Prostate gland (tissue), 2 donors: ENCODE results near the gene GFPT2. TPM values are rescaled to one million over a fixed set of nuclear protein-coding genes. Genes with fewer than 3 reads are reported as not detected.

Experiments
- DNase-seq: peaks from one replicate; pipeline ENCODE4 v3.0.0-alpha.2; 2019; ENCODE audit warnings: low spot score
- H3K27ac ChIP-seq, 2 donors: fragments of 200-600 bp; sonication (generic); 2 replicates each; pipeline ENCODE4 v1.5.1; 2017 to 2019
- H3K27me3 ChIP-seq: fragments of 200-600 bp; sonication (generic); replicated peaks from 2 replicates; pipeline ENCODE4 v1.5.1; 2019; ENCODE audit not compliant: insufficient read depth
- H3K36me3 ChIP-seq, 2 donors: fragments of 200-600 bp; sonication (generic); 1 replicate in 1 of 2; 2 replicates in 1 of 2; pipeline versions ENCODE4 v1.5.1 to v1.8.1; 2017 to 2019
- H3K4me1 ChIP-seq: fragments of 200-600 bp; sonication (generic); replicated peaks from 2 replicates; pipeline ENCODE4 v1.5.1; 2019
- H3K4me3 ChIP-seq, 2 donors: fragments of 200-600 bp; sonication (generic); 2 replicates each; pipeline ENCODE4 v1.5.1; 2017 to 2019
- H3K9me3 ChIP-seq: fragments of 200-600 bp; sonication (generic); 2 replicates; pipeline ENCODE4 v1.5.1; 2017
- CTCF ChIP-seq, 4 experiments: fragments of 200-600 bp in 2 of 4; fragments of 450-650 bp in 2 of 4; sonication (generic) in 2 of 4; IDR thresholded peaks; 1 replicate in 3 of 4; 2 replicates in 1 of 4; pipeline ENCODE4 v1.5.1; 2016 to 2019; ENCODE audit warnings: antibody characterized with exemption in 4 of 4, mild to moderate bottlenecking in 2 of 4, moderate library complexity in 2 of 4
- POLR2A ChIP-seq: fragments of 450-650 bp; IDR thresholded peaks from one replicate; pipeline ENCODE4 v1.6.1; 2016; ENCODE audit warnings: antibody characterized with exemption, mild to moderate bottlenecking
- POLR2AphosphoS5 ChIP-seq: sonication (generic); formaldehyde crosslinking; IDR thresholded peaks from one replicate; pipeline ENCODE4 v1.6.1; 2017; ENCODE audit warnings: antibody characterized with exemption
- WGBS: methylation state at CpG from one replicate; pipeline ENCODE4 v1.1.5; 2018; 5-methylcytosine and 5-hydroxymethylcytosine counted together
- intact Hi-C: fragments of 100-400 bp; cut with DNase I; formaldehyde crosslinking; loops from one replicate; pipeline ENCODE4 v1.14.2; 2022
- total RNA-seq, 2 donors: library from RNA; depleted of rRNA; stranded (reverse); fragments of >200 nt; gene quantifications; one replicate each; pipeline ENCODE4 v1.1.0, GENCODE V29; 2016

GFPT2 gene
- total RNA-seq, 2 donors from 2014 or later, result 3.2 to 14.0 TPM

- DNase-seq, result no peak
- Histone ChIP-seq H3K4me1 (no peaks in the 10 kb centered on the region), H3K9me3 (no peaks in the 10 kb centered on the region), H3K27me3 (no peaks in the 10 kb centered on the region), H3K4me3 (no peak overlapping the region), H3K27ac (no peak overlapping the region), H3K36me3 (peaks cover 0 to 9% of the 10 kb centered on the region in 2 donors)
- WGBS, result 96% methylated on average over 1 of the region's 1 CpG
- no peak for TF ChIP-seq POLR2A
- TF ChIP-seq POLR2AphosphoS5, result no peak
- no peak for TF ChIP-seq CTCF (IDR thresholded peaks at IDR 0.05)
- intact Hi-C loops, result no loop called here
These were observed 78.4 kb downstream of the GFPT2 start for GRCh38 chr5:180274695-180275094.

DNA sequence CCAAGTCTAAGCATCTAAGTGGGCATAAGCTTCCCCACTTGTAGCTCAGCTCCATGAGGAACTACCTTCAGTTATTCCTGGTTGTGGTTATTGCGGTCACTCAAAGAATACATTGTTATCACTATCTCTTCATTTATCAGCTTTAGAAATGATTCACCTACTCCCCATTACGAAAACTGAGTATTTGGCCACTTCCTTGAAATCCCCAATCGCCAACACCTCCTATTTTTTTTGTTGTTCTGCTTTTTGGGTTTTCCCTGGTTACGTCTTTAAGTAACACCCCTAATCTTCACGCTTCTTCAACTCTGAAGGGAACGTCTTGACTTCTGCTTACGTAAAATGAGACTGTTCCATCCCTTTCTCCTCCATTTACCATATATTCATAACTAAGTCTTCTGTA lies 81.9 kb downstream of the GFPT2 start:
- Histone ChIP-seq H3K4me3 (no peak overlapping the region), H3K27ac (no peak overlapping the region), H3K27me3 (no peaks in the 10 kb centered on the region), H3K36me3 (peaks cover 0 to 10% of the 10 kb centered on the region in 2 donors), H3K4me1 (no peaks in the 10 kb centered on the region), H3K9me3 (no peaks in the 10 kb centered on the region)
- TF ChIP-seq CTCF (IDR thresholded peaks at IDR 0.05) (no peak), POLR2AphosphoS5 (no peak), POLR2A (no peak)
- DNase-seq, result no peak
- intact Hi-C loops, result no loop called here
- WGBS, result 88% methylated on average over 7 of the region's 7 CpGs

GRCh38 chr5:180259260-180259611 lies 93.9 kb downstream of the GFPT2 start:
- Histone ChIP-seq H3K27ac (no peak overlapping the region), H3K4me1 (no peaks in the 10 kb centered on the region), H3K36me3 (peaks cover 5 to 12% of the 10 kb centered on the region in 2 donors), H3K4me3 (no peak overlapping the region), H3K27me3 (no peaks in the 10 kb centered on the region), H3K9me3 (peaks cover 10% of the 10 kb centered on the region)
- no peak for DNase-seq
- intact Hi-C loops, result no loop called here
- no peak for TF ChIP-seq POLR2AphosphoS5
- no peak for TF ChIP-seq POLR2A
- no peak for TF ChIP-seq CTCF (IDR thresholded peaks at IDR 0.05)
- 61% methylated on average over 3 of the region's 3 CpGs for WGBS

DNA sequence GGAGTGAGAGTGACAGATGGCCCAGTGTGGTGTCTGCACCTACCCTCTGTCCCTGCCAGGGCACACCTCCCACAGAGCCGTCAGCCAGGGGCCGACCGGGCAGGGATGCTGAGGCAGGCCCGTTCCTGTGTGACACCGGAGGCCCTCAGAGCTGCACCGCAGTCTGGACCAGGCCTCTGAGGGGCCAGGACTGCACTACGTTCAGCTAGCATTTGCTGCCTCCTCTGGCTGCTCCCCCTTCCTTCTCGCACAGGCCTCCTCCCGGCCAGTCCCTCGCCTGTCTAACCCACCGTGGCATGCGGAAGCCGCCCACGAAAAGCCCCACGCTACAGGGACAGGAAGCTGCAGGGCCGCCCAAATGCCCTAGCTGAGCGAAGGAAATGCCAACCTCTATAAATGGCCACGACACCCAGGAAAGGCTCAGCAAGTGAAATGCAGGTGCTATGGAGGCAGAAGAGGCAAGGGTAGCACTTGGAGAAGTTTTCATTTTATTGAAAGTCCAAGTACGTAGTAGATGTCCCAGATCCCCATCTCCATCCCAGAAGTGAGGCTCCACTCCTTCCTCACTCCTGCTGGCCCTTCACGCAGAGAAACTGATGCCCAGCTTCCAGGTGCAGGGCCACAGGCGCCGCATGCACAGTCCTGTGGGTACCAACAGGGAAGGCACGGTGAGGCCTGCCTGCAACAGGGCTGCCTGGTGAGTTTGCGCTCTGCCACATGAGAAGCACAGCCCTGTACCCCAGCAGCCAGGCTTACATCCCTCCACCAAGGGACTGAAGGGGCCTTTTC lies 99.9 kb downstream of the GFPT2 start:
- Histone ChIP-seq H3K36me3 (peaks cover 0 to 5% of the 10 kb centered on the region in 2 donors), H3K4me1 (no peaks in the 10 kb centered on the region), H3K27ac (no peak overlapping the region), H3K9me3 (peaks cover 18% of the 10 kb centered on the region), H3K4me3 (no peak overlapping the region), H3K27me3 (no peaks in the 10 kb centered on the region)
- 97% methylated on average over 24 of the region's 24 CpGs for WGBS
- no peak for DNase-seq
- TF ChIP-seq CTCF (IDR thresholded peaks at IDR 0.05) (no peak), POLR2AphosphoS5 (no peak), POLR2A (no peak)
- intact Hi-C loops, result no loop called here

- WGBS, result 94% methylated on average over 7 of the region's 7 CpGs
- Histone ChIP-seq H3K9me3 (peaks cover 13% of the 10 kb centered on the region), H3K27me3 (no peaks in the 10 kb centered on the region), H3K4me1 (no peaks in the 10 kb centered on the region), H3K36me3 (peaks cover 0 to 5% of the 10 kb centered on the region in 2 donors), H3K4me3 (no peak overlapping the region), H3K27ac (no peak overlapping the region)
- intact Hi-C loops, result no loop called here
- TF ChIP-seq POLR2A (no peak), CTCF (IDR thresholded peaks at IDR 0.05) (no peak), POLR2AphosphoS5 (no peak)
- DNase-seq, result no peak
These were observed 101.2 kb downstream of the GFPT2 start for GRCh38 chr5:180251887-180252286.
